K562 (cell line): ENCODE data around the gene WDR49.

Experiments
- EGR1 ChIP-seq: fragments of 450-650 bp; conservative IDR thresholded peaks from 2 replicates; pipeline ENCODE4 v1.6.1; 2017; ENCODE audit warnings: mild to moderate bottlenecking
- GATAD2A ChIP-seq: fragments of 450-650 bp; IDR thresholded peaks from 2 replicates; pipeline ENCODE4 v1.6.1; 2017
- NFYB ChIP-seq: IDR thresholded peaks from 2 replicates; pipeline ENCODE4 v1.6.1; 2011; ENCODE audit warnings: mild to moderate bottlenecking, moderate library complexity; ENCODE audit not compliant: insufficient read length; ENCODE audit errors: extremely low read depth
- SMAD3 ChIP-seq: fragments of 450-650 bp; formaldehyde crosslinking; conservative IDR thresholded peaks from 2 replicates; pipeline ENCODE4 v1.4.0; 2020; ENCODE audit warnings: mild to moderate bottlenecking
- USF1 ChIP-seq: sonication (generic); formaldehyde crosslinking; IDR thresholded peaks from 2 replicates; pipeline ENCODE4 v1.9.0; 2022; ENCODE audit warnings: mild to moderate bottlenecking, missing genetic modification reagents
- ZBTB1 ChIP-seq: sonication (generic); formaldehyde crosslinking; IDR thresholded peaks from 2 replicates; pipeline ENCODE4 v1.8.1; 2023; ENCODE audit warnings: missing genetic modification reagents, low read depth, mild to moderate bottlenecking, borderline replicate concordance

GRCh38 chr3:167675848-167676247, 22.1 kb upstream of the WDR49 start:
- TF ChIP-seq EGR1: no peak
- no peak for TF ChIP-seq ZBTB1 (CRISPR knock-in tag)
- no peak for TF ChIP-seq GATAD2A
- no peak for TF ChIP-seq NFYB
- no peak for TF ChIP-seq SMAD3
- no peak for TF ChIP-seq USF1 (CRISPR knock-in tag)
